HepG2 (cell line): ENCODE results near the gene ESRRG. TPM values are rescaled to one million over a fixed set of nuclear protein-coding genes. Genes with fewer than 3 reads are reported as not detected.

Experiments used
- ATAC-seq: fragments of 200-7000 bp; cut with Tn5 transposase; 3 replicates; pipeline ENCODE4 v1.9.1; 2020; ENCODE audit warnings: mild to moderate bottlenecking, moderate library complexity
- BruUV-seq: library from RNA; stranded (reverse); fragments of 400-500 nt; replicated peaks from 2 replicates; lab custom pipeline; 2021; lab: Mats Ljungman, UMichigan
- CTCF ChIA-PET: fragments of 300-600 bp; formaldehyde crosslinking; extraction: SDS; loops from one replicate; lab custom pipeline; 2021; ENCODE audit warnings: low total read pairs, inconsistent platforms, low intra/inter-chr PET ratio; lab: Yijun Ruan, JAX
- POLR2A ChIA-PET: fragments of 350-600 bp; sonication (Branson Sonifier 250); formaldehyde crosslinking; loops from one replicate; lab custom pipeline; 2020; ENCODE audit warnings: antibody characterized with exemption, inconsistent platforms; lab: Yijun Ruan, JAX
- DNase-seq: peaks from one replicate; pipeline ENCODE4 v3.0.0-alpha.2; 2015; ENCODE audit warnings: low spot score
- FAIRE-seq: peaks from 3 replicates; lab custom pipeline; 2011; peaks lifted over from hg19 to GRCh38; lab: Jason Lieb, UNC
- H2AFZ ChIP-seq: one replicate; pipeline ENCODE4 v1.6.1; 2011; ENCODE audit warnings: low read length, inconsistent platforms
- H3K27ac ChIP-seq: fragments of 300-600 bp; 3 replicates; pipeline ENCODE4 v1.8.0; 2011; ENCODE audit warnings: mixed run types, mild to moderate bottlenecking, mixed read lengths, low read length, inconsistent platforms; ENCODE audit not compliant: insufficient read depth; ENCODE audit errors: extremely low read length
- H3K27me3 ChIP-seq, 2 experiments: fragments of 200-600 bp in 1 of 2; 2 replicates in 1 of 2; 3 replicates in 1 of 2; pipeline versions ENCODE4 v1.6.0 to v1.8.0; 2011; ENCODE audit warnings: low read length in 2 of 2, mild to moderate bottlenecking in 2 of 2, moderate library complexity in 2 of 2, inconsistent platforms in 1 of 2; ENCODE audit not compliant: insufficient read depth in 2 of 2, control insufficient read depth in 1 of 2
- H3K36me3 ChIP-seq, 2 experiments: fragments of 200-600 bp in 1 of 2; replicated peaks in 1 of 2; 2 replicates in 1 of 2; 3 replicates in 1 of 2; pipeline versions ENCODE4 v1.5.1 to v1.8.0; 2011; ENCODE audit warnings: low read length in 2 of 2, inconsistent platforms in 1 of 2; ENCODE audit not compliant: insufficient read depth in 2 of 2, control insufficient read depth in 1 of 2
- H3K4me1 ChIP-seq: 2 replicates; pipeline ENCODE4 v1.5.1; 2012; ENCODE audit warnings: low read length, inconsistent platforms; ENCODE audit not compliant: insufficient read depth
- H3K4me2 ChIP-seq: 2 replicates; pipeline ENCODE4 v1.6.0; 2011; ENCODE audit warnings: low read depth, low read length, inconsistent platforms
- H3K4me3 ChIP-seq, 3 experiments: fragments of 200-600 bp in 1 of 3; sonication (generic), shearing (Covaris generic) in 1 of 3; replicated peaks in 1 of 3; 2 replicates each; pipeline ENCODE4 v1.5.1; 2011 to 2016; ENCODE audit warnings: low read length in 3 of 3, inconsistent platforms in 2 of 3, low read depth in 2 of 3, mild to moderate bottlenecking in 2 of 3, control low read depth in 1 of 3, mixed read lengths in 1 of 3; ENCODE audit not compliant: insufficient read depth in 1 of 3
- H3K79me2 ChIP-seq: one replicate; pipeline ENCODE4 v1.6.1; 2011; ENCODE audit warnings: low read length, inconsistent platforms; ENCODE audit not compliant: insufficient read depth
- H3K9ac ChIP-seq: 2 replicates; pipeline ENCODE4 v1.6.0; 2011; ENCODE audit warnings: mild to moderate bottlenecking, low read depth, low read length, inconsistent platforms; ENCODE audit not compliant: insufficient read depth
- H3K9me3 ChIP-seq: 2 replicates; pipeline ENCODE4 v1.5.1; 2012; ENCODE audit warnings: mild to moderate bottlenecking, low read length
- H4K20me1 ChIP-seq: 2 replicates; pipeline ENCODE4 v1.6.0; 2011; ENCODE audit warnings: inconsistent platforms, mild to moderate bottlenecking, low read length, moderate library complexity; ENCODE audit not compliant: insufficient read depth
- ATF7-NPFF ChIP-seq: sonication (generic); formaldehyde crosslinking; IDR thresholded peaks from 2 replicates; pipeline ENCODE4 v1.8.1; 2023; ENCODE audit warnings: mild to moderate bottlenecking, low read depth, missing genetic modification reagents, moderate library complexity
- CAMTA2 ChIP-seq: sonication (generic); formaldehyde crosslinking; IDR thresholded peaks from 2 replicates; pipeline ENCODE4 v1.4.0; 2020; ENCODE audit warnings: mild to moderate bottlenecking, missing genetic modification reagents, borderline replicate concordance
- DR1 ChIP-seq: sonication (generic); formaldehyde crosslinking; IDR thresholded peaks from 2 replicates; pipeline ENCODE4 v1.8.0; 2021; ENCODE audit warnings: mild to moderate bottlenecking, missing genetic modification reagents, inconsistent platforms
- GATAD2A ChIP-seq: IDR thresholded peaks from 2 replicates; pipeline ENCODE4 v1.6.1; 2016
- HDAC2 ChIP-seq: sonication (generic); formaldehyde crosslinking; IDR thresholded peaks from 2 replicates; pipeline ENCODE4 v1.4.0; 2020; ENCODE audit warnings: missing genetic modification reagents
- HMG20B ChIP-seq: conservative IDR thresholded peaks from 2 replicates; pipeline ENCODE4 v1.6.1; 2016; ENCODE audit warnings: missing genetic modification reagents, missing compliant biosample characterization
- KDM2A ChIP-seq: sonication (generic); formaldehyde crosslinking; IDR thresholded peaks from 2 replicates; pipeline ENCODE4 v1.4.0; 2020; ENCODE audit warnings: low read depth, missing genetic modification reagents, borderline replicate concordance
- MED8 ChIP-seq: sonication (generic); formaldehyde crosslinking; IDR thresholded peaks from 2 replicates; pipeline ENCODE4 v1.8.1; 2023; ENCODE audit warnings: mild to moderate bottlenecking, missing genetic modification reagents; ENCODE audit not compliant: insufficient replicate concordance
- MLLT10 ChIP-seq: sonication (generic); formaldehyde crosslinking; IDR thresholded peaks from 2 replicates; pipeline ENCODE4 v1.4.0; 2020; ENCODE audit warnings: missing genetic modification reagents
- SATB2 ChIP-seq: sonication (generic); formaldehyde crosslinking; IDR thresholded peaks from 2 replicates; pipeline ENCODE4 v1.5.0; 2020; ENCODE audit warnings: missing genetic modification reagents
- ZFX ChIP-seq: sonication (generic); formaldehyde crosslinking; IDR thresholded peaks from 2 replicates; pipeline ENCODE4 v1.4.0; 2020; ENCODE audit warnings: mild to moderate bottlenecking, low read depth, missing genetic modification reagents, moderate library complexity
- ZNF20 ChIP-seq: sonication (generic); formaldehyde crosslinking; IDR thresholded peaks from 2 replicates; pipeline ENCODE4 v1.4.0; 2020; ENCODE audit warnings: mild to moderate bottlenecking, moderate library complexity, missing genetic modification reagents
- ZNF207 ChIP-seq: fragments of 450-650 bp; IDR thresholded peaks from 2 replicates; pipeline ENCODE4 v1.6.1; 2016; ENCODE audit warnings: antibody characterized with exemption, borderline replicate concordance
- ZNF225 ChIP-seq: sonication (generic); formaldehyde crosslinking; IDR thresholded peaks from 2 replicates; pipeline ENCODE4 v1.4.0; 2020; ENCODE audit warnings: mild to moderate bottlenecking, missing genetic modification reagents
- WGBS: methylation state at CpG from one replicate; pipeline ENCODE4 v1.1.6; 2017; ENCODE audit warnings: low lambda C conversion rate; 5-methylcytosine and 5-hydroxymethylcytosine counted together
- in situ Hi-C: cut with HindIII; loops from 2 replicates; pipeline ENCODE4 v1.10.0; 2017; ENCODE audit warnings: low pct_unique_long_range_greater_than_20kb; ENCODE audit not compliant: extremely low pct_ligation_motif_present
- intact Hi-C: fragments of 100-400 bp; cut with micrococcal nuclease; formaldehyde crosslinking; loops from one replicate; pipeline ENCODE4 v1.10.0; 2022; ENCODE audit not compliant: unreplicated experiment
- polyA plus RNA-seq, 8 experiments: library from polyadenylated mRNA; depleted of rRNA in 3 of 8; stranded (reverse) in 7 of 8; unstranded in 1 of 8; fragments of >200 nt; fragmentation: Illumina TruSeq in 4 of 8; extraction: Trizol in 4 of 8; gene quantifications; 2 replicates each; pipeline versions ENCODE4 v1.2.1 to v1.2.3, GENCODE V29; 2011 to 2016; ENCODE audit warnings: low read depth in 4 of 8, missing spikeins in 1 of 8, mixed read lengths in 1 of 8; ENCODE audit not compliant: insufficient read depth in 1 of 8
- total RNA-seq, 5 experiments: library from RNA; depleted of rRNA; stranded (reverse); fragments of >200 nt; fragmentation: Illumina TruSeq; extraction: Trizol; gene quantifications; 2 replicates each; pipeline ENCODE4 v1.2.3, GENCODE V29; 2016; ENCODE audit warnings: low read depth in 1 of 5
- TF ChIP-seq, protein P1 (sequence below): sonication (generic); formaldehyde crosslinking; IDR thresholded peaks from 2 replicates; pipeline ENCODE4 v1.8.0; 2022; ENCODE audit warnings: missing genetic modification reagents, mild to moderate bottlenecking, moderate library complexity, borderline replicate concordance
- TF ChIP-seq, protein P2 (sequence below): sonication (generic); formaldehyde crosslinking; IDR thresholded peaks from 2 replicates; pipeline ENCODE4 v1.4.0; 2020; ENCODE audit warnings: missing genetic modification reagents, borderline replicate concordance

ESRRG gene
- total and polyA plus RNA-seq, 2 of the 13 experiments (the other 11 are each of a cell fraction or from before 2014, with no cell fraction given) = not detected

DNA sequence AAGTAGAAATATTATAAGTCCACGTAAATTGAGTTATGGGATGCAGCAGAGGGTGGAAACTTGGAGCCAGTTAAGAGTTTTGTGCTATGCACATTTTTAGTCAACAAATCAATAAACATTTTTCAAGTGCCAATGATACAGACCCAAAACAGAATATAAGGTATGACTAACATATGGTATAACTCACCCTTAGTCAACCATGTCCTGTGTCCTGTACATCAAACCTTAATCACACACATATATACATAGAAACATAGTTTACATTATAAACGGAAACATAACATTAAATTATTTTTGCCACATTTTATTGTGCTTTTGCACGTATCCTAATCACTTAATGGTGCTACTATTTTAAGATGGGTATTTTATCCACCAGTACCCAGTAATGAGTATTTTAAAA is 163.9 kb downstream of the ESRRG start:
- intact Hi-C loops = no loop called here
- Histone ChIP-seq H3K4me2 (no peak overlapping the region), H3K4me1 (no peaks in the 10 kb centered on the region)

DNA sequence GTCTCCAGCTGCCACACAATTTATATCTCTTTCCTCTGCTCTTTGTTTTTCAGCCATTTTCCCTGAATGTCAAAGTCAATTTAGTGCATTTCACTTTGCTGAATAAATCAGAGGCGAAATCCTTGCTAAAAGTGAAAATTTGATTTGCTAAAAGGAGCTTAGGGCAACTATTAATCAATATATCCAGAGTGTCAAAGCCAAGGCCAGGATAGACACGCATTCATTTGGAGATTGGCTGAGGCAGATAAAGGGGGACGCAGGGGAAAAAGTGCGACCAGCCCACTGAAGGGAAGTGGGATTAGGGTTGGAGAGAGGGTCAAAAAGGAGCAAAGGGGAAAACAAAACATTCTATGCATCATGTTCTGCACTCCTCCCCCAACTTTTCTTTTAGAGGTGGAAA is 167.6 kb downstream of the ESRRG start:
- in situ Hi-C loops (no loop called here), intact Hi-C loops (no loop called here)
- DNase-seq (no peak), ATAC-seq (no peak), FAIRE-seq (no peak)
- H3K9ac ChIP-seq = no peak overlapping the region
- CTCF ChIA-PET = no interaction called here
- H3K27me3 ChIP-seq = no peaks in the 10 kb centered on the region
- BruUV-seq = no TSS peak
- H3K4me3 ChIP-seq = no peak overlapping the region
- POLR2A ChIA-PET = no interaction called here
- no peaks in the 10 kb centered on the region for H4K20me1 ChIP-seq
- no peaks in the 10 kb centered on the region for H3K9me3 ChIP-seq
- no peak overlapping the region for H3K27ac ChIP-seq
- H3K79me2 ChIP-seq = no peaks in the 10 kb centered on the region
- WGBS = 1% methylated on average over 4 of the region's 4 CpGs
- H3K36me3 ChIP-seq = no peaks in the 10 kb centered on the region
- no peak overlapping the region for H2AFZ ChIP-seq
- H3K4me2 ChIP-seq = no peak overlapping the region
- H3K4me1 ChIP-seq = no peaks in the 10 kb centered on the region
- TF ChIP-seq CAMTA2 = no peak
- TF ChIP-seq HDAC2 (CRISPR knock-in tag) = no peak
- no peak for TF ChIP-seq HMG20B (CRISPR knock-in tag)
- TF ChIP-seq, protein P1, sequence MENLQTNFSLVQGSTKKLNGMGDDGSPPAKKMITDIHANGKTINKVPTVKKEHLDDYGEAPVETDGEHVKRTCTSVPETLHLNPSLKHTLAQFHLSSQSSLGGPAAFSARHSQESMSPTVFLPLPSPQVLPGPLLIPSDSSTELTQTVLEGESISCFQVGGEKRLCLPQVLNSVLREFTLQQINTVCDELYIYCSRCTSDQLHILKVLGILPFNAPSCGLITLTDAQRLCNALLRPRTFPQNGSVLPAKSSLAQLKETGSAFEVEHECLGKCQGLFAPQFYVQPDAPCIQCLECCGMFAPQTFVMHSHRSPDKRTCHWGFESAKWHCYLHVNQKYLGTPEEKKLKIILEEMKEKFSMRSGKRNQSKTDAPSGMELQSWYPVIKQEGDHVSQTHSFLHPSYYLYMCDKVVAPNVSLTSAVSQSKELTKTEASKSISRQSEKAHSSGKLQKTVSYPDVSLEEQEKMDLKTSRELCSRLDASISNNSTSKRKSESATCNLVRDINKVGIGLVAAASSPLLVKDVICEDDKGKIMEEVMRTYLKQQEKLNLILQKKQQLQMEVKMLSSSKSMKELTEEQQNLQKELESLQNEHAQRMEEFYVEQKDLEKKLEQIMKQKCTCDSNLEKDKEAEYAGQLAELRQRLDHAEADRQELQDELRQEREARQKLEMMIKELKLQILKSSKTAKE (CRISPR knock-in tag) = no peak
- TF ChIP-seq ZNF207 = no peak
- TF ChIP-seq SATB2 (CRISPR knock-in tag) = no peak
- TF ChIP-seq MED8 (CRISPR knock-in tag) = no peak
- no peak for TF ChIP-seq DR1 (CRISPR knock-in tag)
- TF ChIP-seq GATAD2A (CRISPR knock-in tag) = no peak
- TF ChIP-seq ZFX (CRISPR knock-in tag) = no peak
- no peak for TF ChIP-seq KDM2A (CRISPR knock-in tag)
- no peak for TF ChIP-seq MLLT10
- TF ChIP-seq ZNF225 = no peak
- no peak for TF ChIP-seq ATF7-NPFF (CRISPR knock-in tag)

More for the DNA sequence above, 163.9 kb downstream of the ESRRG start:
- ATAC-seq (no peak), FAIRE-seq (no peak), DNase-seq (no peak)
- in situ Hi-C loops = no loop called here
- Histone ChIP-seq H3K36me3 (no peaks in the 10 kb centered on the region), H3K9me3 (no peaks in the 10 kb centered on the region), H3K27ac (no peak overlapping the region), H3K27me3 (no peaks in the 10 kb centered on the region), H2AFZ (no peak overlapping the region), H3K4me3 (no peak overlapping the region), H4K20me1 (no peaks in the 10 kb centered on the region), H3K9ac (no peak overlapping the region), H3K79me2 (no peaks in the 10 kb centered on the region)
- POLR2A ChIA-PET = no interaction called here
- TF ChIP-seq, protein P2, sequence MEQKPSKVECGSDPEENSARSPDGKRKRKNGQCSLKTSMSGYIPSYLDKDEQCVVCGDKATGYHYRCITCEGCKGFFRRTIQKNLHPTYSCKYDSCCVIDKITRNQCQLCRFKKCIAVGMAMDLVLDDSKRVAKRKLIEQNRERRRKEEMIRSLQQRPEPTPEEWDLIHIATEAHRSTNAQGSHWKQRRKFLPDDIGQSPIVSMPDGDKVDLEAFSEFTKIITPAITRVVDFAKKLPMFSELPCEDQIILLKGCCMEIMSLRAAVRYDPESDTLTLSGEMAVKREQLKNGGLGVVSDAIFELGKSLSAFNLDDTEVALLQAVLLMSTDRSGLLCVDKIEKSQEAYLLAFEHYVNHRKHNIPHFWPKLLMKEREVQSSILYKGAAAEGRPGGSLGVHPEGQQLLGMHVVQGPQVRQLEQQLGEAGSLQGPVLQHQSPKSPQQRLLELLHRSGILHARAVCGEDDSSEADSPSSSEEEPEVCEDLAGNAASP (CRISPR knock-in tag) = no peak
- TF ChIP-seq ZNF20 = no peak
- CTCF ChIA-PET = no interaction called here
- 5% methylated on average over 3 of the region's 3 CpGs for WGBS
- no TSS peak for BruUV-seq
